ENCODE measurements around the gene DDI2.

DNA sequence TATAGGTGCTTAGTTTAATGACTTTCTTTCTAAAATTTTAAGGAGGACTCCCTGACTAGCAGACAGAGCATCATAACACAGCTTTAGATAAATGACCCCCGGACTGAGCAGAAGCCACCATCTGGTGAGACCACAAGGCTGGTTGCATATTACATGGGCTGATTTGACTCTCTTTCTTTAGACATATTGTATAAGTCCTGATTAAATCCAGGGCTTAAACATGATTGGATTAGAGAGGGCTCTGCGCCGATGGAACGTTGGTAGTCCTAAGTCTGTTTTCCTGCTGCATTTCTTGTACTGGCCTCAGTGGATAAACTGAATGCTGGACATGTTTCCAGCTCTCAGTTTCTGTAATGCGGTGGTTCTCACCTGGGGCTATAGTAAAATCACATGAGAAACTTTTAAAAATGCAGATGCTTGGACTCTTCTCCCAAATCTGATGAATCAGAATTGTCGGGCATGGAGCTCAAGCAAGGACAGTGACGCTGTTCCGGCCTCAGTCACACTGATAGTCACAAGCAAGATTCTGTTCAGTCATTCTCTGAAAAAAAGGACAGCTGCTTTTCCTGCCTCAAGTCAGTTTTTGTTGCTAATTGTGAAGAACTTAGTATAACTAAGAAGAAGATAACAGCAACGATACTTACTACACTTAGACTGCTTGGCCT, 16.6 kb downstream of the DDI2 start:
- TF ChIP-seq, protein P1, sequence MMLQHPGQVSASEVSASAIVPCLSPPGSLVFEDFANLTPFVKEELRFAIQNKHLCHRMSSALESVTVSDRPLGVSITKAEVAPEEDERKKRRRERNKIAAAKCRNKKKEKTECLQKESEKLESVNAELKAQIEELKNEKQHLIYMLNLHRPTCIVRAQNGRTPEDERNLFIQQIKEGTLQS (IDR thresholded peaks at IDR 0.05) = no peak
- TF ChIP-seq, protein P2, sequence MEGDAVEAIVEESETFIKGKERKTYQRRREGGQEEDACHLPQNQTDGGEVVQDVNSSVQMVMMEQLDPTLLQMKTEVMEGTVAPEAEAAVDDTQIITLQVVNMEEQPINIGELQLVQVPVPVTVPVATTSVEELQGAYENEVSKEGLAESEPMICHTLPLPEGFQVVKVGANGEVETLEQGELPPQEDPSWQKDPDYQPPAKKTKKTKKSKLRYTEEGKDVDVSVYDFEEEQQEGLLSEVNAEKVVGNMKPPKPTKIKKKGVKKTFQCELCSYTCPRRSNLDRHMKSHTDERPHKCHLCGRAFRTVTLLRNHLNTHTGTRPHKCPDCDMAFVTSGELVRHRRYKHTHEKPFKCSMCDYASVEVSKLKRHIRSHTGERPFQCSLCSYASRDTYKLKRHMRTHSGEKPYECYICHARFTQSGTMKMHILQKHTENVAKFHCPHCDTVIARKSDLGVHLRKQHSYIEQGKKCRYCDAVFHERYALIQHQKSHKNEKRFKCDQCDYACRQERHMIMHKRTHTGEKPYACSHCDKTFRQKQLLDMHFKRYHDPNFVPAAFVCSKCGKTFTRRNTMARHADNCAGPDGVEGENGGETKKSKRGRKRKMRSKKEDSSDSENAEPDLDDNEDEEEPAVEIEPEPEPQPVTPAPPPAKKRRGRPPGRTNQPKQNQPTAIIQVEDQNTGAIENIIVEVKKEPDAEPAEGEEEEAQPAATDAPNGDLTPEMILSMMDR (IDR thresholded peaks at IDR 0.05; ENCODE audit: low read depth, low read length, missing input control) = no peak
- TF ChIP-seq, protein P3, sequence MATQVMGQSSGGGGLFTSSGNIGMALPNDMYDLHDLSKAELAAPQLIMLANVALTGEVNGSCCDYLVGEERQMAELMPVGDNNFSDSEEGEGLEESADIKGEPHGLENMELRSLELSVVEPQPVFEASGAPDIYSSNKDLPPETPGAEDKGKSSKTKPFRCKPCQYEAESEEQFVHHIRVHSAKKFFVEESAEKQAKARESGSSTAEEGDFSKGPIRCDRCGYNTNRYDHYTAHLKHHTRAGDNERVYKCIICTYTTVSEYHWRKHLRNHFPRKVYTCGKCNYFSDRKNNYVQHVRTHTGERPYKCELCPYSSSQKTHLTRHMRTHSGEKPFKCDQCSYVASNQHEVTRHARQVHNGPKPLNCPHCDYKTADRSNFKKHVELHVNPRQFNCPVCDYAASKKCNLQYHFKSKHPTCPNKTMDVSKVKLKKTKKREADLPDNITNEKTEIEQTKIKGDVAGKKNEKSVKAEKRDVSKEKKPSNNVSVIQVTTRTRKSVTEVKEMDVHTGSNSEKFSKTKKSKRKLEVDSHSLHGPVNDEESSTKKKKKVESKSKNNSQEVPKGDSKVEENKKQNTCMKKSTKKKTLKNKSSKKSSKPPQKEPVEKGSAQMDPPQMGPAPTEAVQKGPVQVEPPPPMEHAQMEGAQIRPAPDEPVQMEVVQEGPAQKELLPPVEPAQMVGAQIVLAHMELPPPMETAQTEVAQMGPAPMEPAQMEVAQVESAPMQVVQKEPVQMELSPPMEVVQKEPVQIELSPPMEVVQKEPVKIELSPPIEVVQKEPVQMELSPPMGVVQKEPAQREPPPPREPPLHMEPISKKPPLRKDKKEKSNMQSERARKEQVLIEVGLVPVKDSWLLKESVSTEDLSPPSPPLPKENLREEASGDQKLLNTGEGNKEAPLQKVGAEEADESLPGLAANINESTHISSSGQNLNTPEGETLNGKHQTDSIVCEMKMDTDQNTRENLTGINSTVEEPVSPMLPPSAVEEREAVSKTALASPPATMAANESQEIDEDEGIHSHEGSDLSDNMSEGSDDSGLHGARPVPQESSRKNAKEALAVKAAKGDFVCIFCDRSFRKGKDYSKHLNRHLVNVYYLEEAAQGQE (IDR thresholded peaks at IDR 0.05) = no peak
- TF ChIP-seq, protein P4, sequence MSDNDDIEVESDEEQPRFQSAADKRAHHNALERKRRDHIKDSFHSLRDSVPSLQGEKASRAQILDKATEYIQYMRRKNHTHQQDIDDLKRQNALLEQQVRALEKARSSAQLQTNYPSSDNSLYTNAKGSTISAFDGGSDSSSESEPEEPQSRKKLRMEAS (IDR thresholded peaks at IDR 0.05) = no peak
